ENCODE results near the gene CNRIP1.

CNRIP1 gene

DNA sequence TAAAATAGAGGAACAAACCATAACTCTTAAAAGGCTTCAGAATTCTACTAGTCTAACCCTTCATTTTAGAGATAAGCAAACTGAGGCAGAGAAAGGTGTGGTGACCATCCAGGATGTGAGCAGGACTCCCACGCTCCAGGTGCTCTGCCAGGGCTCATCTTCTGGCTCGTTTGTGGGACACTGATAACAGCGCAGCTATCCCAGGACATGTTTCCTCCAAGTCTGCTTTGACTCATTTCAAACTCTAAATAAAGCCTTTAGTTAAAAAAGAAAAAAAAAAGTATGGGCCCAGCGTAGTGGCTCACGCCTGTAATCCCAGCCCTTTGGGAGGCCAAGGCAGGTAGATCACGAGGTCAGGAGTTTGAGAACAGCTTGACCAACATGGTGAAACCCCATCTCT is 28.4 kb downstream of the CNRIP1 start:
- no peak for DNase-seq

DNA sequence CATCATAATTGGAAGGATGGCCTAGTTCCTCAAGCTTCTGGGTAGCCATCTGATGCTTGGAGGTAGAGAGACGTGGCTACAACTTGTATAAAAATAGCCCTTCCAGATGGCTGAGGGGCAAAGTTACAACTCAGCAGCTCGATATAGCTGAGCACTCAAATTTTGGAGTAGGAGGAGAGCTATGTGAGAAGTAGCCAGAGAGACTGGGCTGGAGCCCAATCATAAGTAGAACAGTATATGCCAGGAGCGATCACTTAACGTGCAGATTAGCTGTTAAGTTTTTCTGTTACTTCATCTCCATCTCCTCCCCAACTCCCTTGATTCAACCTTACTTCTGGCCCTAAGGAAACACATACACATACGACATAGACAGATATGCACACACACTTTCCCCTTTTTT is 28.8 kb downstream of the CNRIP1 start:
- DNase-seq = no peak

DNA sequence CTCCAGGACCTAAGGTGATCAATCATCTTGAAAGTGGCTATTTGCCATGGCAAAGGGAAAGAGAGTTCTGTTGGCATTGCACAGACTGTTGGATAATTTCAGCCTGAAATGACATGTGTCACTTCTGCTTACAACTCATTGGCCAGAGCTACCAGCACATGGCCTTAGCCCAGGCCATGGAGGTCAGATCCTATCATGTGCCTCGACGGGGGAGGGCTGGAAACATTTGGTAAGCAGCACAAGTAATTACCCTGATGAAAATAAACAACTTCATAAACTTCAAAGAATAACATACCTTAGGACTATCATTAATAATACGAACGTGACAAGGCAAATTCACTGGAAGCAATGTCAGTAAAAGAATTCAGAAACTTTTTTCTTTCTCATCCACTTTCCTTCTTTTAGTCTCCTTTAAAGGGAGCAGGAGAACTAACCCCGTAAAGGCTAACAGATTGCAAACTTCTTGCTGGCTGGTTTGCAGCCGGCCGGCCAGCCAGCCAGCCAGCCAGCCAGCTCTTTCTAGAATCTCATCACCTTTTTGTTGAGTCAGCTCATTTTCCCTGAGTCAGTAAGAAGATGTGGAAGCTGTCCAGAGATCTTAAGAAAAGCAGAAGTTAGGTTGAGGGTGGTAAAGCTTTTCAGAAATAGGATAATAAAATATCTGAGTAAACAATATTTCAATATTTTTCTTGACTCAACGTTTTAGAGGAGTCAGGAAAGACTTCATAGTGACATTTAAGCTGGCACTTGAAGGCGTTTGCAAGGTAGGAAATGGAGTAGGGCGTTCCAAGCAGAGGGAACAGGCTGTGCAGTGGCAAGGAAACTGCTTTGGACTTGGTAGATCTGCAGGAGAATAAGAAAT is 31.9 kb downstream of the CNRIP1 start:
- DNase-seq = no peak

DNA sequence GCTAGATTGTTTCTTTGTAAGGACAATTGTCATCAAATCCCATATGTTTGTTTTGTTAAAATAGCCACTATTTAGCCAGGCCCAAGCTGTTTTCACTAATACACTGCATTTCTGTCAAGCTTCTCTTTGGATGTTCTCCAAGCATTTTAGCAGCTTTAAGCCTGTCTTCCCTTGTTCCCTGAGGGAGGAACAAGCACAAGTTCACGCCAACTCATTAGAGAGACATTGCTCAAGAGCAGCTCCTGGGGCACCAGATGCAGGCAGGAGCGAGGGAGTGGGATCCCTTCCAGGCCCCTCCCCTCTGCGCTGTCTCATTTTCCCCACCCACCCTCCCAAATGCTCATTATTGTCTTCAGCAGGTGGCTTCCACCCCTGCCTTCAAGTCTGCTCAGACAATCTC is 34.9 kb downstream of the CNRIP1 start:
- DNase-seq = no peak

DNA sequence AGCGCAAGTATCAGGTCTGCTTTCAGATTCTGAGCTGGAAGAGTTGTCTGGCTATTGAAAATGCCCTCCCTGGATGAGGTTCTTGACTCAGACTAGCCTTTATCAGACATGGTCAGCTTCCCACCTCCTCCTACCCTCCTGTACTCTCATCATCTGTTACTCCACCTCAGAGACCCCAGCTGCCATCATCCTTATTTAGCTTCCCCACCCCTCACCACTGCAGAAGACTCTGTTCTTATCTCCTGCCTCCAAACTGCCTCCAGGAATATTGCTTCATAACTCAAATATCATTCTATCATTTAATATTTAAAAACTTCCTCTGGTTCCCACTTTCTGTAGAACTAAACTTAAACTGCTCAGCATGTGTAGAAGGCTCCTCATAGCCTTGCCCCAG is 36.3 kb downstream of the CNRIP1 start:
- no peak for DNase-seq

DNA sequence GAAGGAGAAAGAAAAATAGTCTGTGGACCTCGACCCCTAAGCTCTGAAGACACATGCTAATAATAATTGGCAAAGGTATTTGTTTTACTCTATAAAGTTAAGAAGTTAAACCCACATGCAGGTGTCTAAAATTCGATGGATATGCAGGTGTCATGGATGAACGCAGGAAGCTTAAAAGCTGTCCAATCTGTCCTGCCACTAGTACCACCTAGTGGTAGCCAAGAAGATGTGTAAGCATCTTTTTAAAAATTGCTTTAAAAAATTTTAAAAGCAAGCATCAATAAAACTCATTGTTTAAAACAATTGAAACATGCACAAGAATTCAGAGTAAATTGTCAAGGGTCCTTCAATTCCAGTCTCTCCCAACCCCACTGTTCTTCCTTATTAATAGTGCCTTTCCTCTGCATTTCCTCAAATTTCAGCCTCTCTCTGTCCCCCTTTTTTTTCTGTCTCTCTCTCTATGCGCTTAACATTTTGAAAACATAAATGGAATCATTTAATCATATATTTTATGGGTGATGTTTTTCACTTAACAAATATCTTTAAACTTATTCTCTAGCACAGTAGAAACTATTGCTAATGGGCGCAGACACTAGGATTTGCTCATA is 36.8 kb downstream of the CNRIP1 start:
- DNase-seq = peak; percentile 17

DNA sequence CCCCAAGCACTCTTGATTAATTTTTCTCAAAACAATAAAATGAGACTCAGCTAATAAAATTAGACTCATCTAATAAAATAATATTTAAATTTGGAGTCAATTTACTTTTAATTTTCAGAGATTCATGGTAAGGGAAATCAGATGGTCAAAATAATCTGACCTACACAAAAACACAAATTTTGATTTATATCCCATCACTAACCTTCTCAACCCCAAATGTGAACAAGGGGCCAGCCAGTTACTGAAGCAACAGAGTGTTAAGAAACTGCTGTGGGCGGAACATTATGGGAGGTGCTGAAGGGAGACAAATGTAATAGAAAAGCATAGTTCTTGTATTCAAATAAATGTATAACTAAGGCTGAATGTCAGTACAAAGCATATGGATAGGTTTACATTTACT is 39.0 kb downstream of the CNRIP1 start:
- DNase-seq = no peak

DNA sequence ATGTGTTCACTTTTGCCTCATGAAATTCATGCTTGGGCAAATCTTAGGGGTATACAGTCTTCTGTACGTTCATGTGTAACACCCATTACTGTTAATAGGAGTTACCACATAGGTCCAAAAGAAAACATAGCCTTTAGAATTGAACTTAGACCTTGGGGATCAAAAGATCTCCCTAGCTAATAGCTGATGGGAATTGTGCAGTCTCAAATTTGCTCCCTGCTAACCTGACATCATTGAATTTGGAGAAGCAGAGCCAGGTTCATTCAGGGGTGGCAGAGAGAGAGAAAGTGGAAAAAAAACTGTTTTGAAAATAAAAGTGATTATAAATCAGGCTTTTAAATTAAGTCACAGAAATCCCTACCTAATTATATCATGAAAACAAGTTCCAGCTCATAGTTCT is 39.4 kb downstream of the CNRIP1 start:
- no peak for DNase-seq

DNA sequence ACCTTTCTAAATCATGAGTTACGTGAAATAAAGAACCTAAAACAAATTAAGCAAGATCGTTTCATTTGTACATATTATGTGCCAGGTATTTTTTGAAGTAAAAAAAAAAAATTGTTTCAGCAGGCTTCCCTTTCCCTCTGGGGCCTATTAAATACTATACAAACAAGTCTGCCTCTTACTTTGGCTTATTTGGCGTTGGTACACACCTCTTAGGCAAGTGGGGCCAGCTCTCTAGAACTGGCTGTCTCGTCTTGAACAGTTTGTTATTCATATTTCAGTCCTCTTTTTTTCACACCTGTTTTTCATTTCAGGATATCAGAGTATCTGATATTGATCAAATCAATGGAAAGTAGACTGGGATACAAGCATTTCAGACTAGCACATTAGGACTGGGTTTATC is 40.1 kb downstream of the CNRIP1 start:
- peak; percentile 38 for DNase-seq

DNA sequence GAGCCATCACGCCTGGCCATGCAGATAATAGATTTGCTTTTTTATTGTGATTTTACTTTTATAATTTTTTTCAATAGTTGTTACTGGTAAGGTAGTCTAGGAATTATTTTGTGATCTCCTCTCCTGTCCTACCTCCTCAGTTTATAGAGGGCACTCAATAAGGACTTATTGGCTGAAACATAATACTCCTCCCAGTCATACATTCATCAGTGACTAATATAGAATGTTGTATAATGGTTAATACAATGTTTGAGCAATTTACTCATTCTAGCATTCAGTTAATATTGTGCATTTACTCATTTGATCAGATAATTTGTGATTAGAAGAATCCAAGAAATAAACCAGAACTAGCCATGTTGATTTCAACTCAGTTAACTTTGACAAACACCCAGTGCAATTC is 41.6 kb downstream of the CNRIP1 start:
- no peak for DNase-seq

DNA sequence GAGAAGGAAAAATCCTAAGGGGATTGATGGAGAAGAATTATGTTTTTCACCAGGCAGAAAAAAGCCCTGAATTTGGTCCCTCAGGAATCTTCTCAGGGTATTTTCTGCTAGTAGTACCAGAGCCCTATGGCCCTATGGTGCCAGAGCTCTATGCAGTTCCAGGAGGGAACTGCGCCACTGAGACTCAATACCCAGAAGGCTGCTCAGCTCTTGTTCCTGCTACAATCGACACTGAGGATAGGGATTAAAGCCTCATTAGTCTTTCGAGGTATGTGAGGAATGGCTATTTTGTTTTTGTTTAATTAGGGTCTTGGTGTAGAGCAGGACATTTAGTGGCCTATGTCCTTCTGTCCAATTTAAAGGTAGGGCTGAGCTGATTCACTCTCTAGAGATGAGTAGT is 45.7 kb downstream of the CNRIP1 start:
- DNase-seq = no peak

DNA sequence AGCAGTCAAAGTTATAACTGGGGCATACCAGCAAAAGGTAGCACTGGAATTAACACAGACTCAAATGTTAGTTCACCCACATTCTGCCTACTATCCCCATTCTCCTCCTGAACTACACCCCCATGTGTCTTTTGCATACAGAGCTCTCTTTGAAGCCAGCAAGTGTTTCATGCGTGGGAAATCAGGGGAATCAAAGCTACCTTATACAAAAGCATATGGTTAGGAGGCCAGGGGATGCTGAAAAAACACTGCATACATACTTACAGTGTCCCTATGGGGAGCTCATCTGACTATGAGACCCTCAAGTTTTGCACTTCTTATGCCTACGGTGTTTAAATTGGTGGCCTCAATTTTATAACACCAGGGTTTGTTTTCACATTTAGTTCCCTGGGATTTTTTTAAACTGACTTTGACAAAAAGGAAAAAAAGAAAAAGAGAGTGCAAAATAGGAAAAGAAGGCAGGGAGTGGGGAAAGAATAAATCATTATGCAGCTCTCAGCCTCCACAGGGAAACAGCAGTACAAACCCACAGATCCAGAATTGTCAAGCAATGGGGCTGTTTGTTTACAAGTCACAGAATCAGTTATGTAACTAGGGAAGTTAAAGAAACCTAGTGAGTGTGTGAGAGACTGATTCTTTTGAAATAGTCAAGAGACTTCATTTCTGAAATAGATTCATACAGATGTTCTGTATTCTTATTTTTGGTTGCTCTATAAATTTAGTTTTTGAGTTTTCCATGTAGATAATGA is 47.3 kb downstream of the CNRIP1 start:
- no peak for DNase-seq

DNA sequence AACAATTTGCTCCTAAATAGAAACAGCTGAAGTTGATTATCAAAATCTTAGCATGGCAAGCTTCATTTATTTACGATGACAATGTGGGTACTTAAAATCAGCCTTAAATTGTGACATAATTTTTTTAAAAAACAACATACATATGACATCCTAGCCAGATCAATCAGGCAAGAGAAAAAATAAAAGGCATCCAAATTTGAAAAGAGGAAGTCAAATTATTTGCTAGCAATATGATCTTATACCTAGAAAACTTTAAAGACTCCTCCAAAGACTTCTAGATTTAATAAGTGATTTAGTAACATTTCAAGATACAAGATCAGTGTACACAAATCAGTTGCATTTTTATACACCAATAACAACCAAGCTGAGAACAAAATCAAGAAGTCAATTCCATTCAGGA is 53.1 kb downstream of the CNRIP1 start:
- no peak for DNase-seq

DNA sequence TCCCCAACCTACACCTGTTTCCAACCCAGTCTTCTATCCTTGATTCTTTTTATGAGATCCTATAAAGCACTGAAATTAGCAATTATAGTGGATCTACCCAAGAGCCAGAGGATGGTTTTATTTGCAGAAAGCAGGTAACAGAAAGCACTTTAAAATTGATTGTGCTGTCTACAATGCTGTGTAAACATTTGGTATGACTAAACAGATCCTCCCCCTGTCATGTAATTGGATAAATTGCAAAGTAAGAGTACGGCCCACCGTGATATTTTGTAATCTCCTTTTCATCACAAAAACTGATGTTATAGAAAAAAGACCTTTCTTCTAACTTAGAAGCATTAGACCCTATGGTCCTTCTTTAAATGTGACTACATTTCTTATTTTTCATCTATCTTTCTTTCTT is 56.1 kb downstream of the CNRIP1 start:
- no peak for DNase-seq

DNA sequence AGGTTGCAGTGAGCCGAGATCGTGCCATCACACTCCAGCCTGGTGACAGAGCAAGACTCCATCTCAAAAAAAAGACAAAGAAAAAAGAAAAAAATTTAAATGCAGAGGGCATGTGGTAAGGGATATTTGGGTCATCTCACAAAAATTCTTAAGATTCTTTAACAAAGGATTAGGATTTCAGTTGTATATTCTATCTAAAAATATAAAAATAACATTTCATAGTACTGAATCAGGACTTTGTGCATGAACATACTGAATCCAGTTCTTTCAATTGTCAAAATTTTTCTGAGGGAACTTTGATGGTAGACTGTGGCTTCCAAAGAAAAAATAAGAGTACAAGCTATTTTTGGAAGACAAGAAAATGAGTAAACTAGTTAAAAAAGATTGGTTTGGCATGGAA is 60.9 kb downstream of the CNRIP1 start:
- no peak for DNase-seq

DNA sequence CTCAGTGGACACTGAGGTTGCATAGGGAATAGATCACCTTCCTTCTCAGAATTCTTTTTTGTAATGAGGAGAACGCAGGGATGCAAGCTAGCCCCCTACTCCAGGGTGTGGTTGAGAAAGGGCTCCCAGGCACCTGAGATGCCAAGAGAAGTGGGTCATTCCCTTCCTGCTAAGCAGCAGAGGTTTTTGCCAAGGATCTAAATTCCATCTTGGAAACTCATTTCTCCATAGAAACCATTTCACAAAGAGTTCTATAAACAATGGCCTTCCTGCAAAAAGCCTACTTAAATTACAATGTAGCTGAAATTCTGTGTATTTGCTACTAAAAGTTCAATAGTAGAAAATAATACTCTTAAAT is 63.7 kb downstream of the CNRIP1 start:
- no peak for DNase-seq

DNA sequence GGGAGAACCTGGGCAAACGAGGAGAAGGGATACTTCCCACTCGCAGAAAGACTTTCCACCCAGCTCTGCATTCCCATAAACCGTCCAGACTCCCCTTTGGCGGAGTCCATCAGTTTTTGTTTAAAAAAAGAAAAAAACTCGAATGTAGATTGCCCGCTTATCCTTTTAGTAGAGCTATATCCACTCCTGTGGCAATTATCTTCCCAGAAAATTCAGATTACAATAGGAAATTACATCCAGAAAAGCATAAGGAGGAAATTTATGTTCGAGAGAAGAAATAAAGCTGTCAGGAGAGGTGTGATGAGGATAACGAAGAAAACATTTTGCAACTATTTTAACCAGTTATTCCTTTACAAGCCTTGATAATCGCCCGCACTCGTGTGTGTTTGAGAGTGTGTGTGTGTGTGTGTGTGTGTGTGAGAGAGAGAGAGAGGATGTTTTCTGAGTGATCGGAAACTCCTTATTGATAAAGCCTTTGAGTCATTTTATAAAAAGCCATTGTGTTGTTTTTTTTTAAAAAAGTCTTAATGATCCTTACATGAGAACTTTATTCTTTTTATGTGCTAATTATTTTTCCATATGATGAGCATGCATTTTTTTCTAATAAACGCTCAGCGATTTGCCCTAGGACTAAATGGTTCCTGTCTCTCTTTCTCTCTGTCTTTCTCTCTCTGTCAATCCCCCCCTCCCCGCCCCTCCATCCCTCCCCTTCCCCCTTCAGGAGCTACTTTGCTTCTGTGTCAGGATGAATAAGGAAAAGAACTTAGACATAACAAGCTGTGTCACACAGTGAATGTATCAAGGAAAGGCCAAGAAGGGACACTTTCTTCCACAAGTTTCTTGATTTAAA is 66.3 kb downstream of the CNRIP1 start:
- DNase-seq = no peak

DNA sequence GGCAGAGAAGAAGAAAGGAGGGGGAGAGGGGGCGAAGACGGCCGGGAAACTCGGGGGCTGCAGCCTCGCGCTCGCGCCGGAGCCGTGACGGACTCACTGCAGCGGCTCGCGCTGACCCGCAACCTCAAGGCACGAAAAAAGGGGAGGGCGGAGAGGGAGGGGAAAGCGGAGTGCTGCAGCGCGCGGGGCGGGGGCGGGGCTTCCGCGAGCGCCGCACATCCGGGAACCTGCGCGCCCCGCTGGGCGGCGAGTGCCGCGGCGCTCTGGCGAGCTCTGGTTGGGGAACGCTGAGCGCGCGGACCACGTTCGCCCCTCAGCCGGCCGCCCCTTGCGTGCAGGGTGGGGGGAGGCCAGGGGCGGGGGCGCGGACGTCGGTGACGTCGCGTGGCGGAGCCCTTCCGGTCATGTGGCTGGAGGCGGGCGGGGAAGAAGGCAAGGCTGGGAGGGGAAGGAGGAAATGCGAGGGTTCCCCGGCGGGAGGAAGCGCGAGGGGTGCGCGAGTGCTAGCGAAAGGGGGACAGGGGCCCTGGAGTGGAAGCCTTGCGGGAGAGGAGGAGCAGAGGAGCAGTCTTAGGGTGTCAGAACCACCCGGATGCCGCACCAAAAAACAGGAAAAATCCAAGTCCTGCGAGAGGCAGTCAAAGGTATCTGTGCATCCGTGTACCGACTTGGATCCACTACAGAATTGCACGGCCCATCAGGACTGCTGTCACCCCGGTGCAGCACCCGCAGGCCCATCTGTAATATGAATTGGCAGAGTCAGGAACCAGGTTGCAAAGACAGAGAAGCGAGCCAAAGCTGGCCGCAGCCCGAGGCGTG is 67.1 kb downstream of the CNRIP1 start, which contains the start of gene PPP3R1:
Gene PPP3R1 (minus strand): TSS at position 133 of the 819 bp plus-strand sequence. CDS start 405 bp downstream, outside the sequence.
- peak; percentile 88 for DNase-seq

DNA sequence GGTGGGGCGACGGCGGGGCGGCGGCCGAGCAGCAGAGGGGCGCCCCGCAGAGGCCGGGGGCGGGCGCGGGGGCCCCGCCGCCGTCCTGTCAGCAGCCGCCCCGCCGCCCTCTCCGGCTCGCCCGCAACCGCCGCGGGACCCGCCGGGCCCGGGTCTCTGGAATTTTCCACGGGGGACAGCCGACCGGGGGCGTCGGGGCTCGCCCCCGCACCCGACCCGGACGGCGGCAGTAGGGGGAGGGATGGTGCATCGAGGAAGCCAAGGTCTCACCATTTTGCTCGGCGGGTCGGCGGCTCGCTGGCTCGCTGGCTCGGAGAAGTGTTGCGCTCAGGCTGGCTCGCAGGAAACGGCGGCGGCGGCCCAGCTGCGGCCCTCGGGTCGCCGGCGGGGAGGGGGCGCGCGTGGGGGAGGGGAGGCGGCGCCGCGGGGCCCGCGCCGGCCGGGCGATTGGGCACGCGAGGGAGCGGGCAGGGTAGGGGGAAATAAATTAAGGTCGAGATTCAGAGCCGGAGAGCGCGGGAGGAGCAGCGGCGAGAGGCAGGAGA is 67.8 kb downstream of the CNRIP1 start:
- no peak for DNase-seq

DNA sequence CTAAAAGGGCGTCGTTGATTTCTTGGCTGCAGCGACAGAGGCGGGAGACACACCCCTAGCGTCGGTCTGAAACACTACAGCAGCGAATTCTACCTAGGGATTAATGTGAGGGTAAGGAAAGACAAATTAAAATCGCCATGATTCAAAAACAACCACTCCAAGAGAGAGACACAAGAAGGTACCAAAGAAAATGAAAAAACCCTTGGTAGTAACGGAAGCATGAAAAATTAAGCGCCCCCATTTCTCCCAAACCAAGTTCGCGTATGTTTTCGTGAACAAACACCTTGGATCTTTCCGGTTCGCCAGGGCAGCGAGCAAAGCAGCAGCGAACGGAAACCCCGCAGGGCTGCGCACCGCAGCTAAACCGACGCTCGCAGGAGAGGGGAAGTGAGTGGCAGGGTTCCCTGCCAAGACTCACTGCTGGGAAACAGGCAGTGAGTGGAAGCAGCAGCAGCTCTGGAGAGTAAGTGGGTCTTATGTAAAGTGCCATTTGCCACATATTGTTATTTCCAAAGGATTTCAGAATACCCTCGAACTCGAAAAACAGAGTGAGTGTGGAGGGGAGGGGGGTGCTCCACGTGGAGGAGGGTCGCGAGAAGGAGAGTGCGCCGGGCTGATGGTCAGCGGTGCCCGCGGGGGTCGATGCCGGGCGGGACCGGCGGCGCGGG is 68.4 kb downstream of the CNRIP1 start:
- peak; percentile 89 for DNase-seq

DNA sequence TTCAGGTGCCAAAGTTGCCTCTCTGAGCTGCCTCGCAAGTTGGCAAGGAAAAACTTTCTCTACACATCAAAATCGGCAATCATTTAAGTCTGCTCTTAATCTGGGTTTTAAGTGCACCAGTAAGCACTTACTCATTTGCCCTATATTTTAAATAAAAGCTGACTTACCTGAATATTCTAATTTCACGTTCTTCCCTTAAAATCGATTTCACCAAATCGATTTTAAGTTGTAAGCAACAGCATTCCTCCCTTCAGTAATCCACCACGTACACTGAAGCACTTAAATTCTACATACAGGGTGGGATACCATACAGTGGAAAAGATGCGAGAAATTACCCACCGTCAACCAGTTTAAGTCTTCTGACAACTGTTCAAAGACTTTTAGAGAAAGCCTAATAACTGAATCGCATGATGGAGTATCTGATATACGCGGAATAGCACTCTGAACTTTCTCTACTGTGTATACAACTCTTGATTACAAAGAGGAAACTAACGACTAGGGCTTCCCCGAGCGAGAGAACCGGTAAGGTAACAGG is 69.0 kb downstream of the CNRIP1 start:
- DNase-seq = no peak
